ENCODE measurements around the gene RAI1.

Gene RAI1

DNA sequence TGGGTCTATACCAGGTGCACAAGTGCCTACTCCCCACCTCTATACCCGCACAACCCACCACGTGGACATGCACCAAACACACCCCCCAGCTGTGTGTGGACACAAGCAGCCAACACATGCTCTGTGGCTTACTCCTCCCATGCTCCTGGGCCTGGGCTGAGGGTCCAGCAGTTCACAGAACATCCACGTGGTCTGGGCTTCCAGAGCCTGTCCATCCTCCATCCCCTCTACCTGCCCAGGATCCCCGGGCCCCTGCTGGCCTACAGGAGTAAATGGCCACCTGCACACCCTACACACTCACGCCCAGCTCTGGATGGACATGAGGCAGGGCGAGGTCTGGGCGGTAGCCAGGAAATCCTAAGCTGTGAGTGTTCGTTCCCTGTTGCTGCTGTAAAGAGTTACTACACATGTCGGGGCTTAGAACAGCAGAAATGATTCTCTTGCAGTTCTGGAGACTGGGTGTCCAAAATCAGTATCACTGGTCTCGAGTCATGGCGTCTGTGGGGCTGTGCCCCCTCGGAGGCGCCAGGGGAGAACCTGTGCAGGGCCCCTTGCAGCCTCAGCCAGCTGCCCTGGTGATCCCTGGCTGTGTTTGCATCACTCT, 15.0 kb upstream of the RAI1 start:
- TF ChIP-seq, protein P1, sequence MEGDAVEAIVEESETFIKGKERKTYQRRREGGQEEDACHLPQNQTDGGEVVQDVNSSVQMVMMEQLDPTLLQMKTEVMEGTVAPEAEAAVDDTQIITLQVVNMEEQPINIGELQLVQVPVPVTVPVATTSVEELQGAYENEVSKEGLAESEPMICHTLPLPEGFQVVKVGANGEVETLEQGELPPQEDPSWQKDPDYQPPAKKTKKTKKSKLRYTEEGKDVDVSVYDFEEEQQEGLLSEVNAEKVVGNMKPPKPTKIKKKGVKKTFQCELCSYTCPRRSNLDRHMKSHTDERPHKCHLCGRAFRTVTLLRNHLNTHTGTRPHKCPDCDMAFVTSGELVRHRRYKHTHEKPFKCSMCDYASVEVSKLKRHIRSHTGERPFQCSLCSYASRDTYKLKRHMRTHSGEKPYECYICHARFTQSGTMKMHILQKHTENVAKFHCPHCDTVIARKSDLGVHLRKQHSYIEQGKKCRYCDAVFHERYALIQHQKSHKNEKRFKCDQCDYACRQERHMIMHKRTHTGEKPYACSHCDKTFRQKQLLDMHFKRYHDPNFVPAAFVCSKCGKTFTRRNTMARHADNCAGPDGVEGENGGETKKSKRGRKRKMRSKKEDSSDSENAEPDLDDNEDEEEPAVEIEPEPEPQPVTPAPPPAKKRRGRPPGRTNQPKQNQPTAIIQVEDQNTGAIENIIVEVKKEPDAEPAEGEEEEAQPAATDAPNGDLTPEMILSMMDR (IDR thresholded peaks at IDR 0.05; ENCODE audit: low read depth, low read length) = no peak
- no peak overlapping the region for H3K4me3 ChIP-seq (replicated peaks in 1 of 2; ENCODE audit: low read depth in 2 of 2, low read length in 2 of 2)
- DNase-seq (ENCODE audit: low read depth in 2 of 2) = peak; percentile 49 to 76

DNA sequence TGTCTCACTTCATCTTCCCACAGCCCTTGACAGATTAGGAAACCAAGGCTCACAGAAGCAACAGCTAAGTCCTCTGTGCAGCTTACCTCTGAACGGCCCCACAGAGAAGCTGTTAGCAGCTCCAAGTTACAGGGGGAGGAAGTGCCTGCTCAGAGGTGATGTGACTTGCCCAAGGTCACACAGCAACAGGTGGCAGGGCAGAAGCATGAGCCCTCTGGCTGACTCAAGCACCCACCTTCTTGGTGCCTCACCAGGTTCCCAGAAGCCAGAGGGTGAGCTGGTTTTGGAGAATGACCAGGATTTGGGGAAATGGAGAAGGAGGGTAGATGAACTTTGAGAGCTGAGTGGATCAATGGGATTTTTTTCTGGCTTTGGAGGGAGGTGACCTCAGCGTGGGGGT, 14.0 kb upstream of the RAI1 start:
- no peak overlapping the region for H3K4me3 ChIP-seq (replicated peaks in 1 of 2; ENCODE audit: low read depth in 2 of 2, low read length in 2 of 2)
- TF ChIP-seq, protein P1 (IDR thresholded peaks at IDR 0.05; ENCODE audit: low read depth, low read length) = no peak
- DNase-seq (ENCODE audit: low read depth in 2 of 2) = no peak

DNA sequence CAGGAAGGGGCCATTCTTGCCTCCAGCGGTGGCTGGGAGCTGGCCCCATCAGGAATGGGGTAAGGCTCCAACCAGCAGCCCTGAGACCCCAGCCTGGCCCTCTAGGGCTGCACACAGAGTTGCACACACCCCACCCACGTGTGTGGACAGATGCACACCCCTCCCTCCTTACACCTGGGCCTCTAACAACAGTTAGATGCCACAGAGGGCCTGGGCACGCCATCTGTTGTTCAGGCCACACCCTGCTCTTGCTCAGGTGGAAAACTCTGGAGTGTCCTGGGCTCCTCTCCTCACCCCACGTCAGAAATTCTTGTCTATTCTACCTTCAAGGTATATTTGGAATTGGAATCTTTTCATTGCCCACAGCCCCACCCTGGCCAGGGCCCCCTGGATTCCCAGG, 13.3 kb upstream of the RAI1 start:
- DNase-seq (ENCODE audit: low read depth in 2 of 2) = no peak
- no peak overlapping the region for H3K4me3 ChIP-seq (replicated peaks in 1 of 2; ENCODE audit: low read depth in 2 of 2, low read length in 2 of 2)
- TF ChIP-seq, protein P1 (IDR thresholded peaks at IDR 0.05; ENCODE audit: low read depth, low read length) = no peak

DNA sequence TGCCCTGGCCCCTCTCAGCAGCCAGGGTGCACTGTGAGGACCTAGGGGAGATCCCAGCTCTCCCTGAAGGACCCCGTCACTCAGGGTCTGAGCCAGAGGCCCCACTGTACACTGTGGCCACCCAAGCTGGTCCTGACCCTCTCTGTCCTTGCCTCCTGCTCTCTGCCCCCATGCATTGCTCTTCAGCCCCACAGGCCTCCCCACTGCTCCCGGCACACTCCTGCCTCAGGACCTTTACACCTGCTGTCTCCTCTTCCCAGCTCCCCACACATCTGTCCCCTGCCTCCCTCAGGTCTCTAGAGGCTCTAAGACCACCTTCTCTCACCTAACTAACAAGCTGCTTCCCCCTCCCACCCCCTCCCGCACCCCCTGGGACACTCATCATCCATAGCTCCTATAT, 12.9 kb upstream of the RAI1 start:
- no peak overlapping the region for H3K4me3 ChIP-seq (replicated peaks in 1 of 2; ENCODE audit: low read depth in 2 of 2, low read length in 2 of 2)
- no peak for DNase-seq (ENCODE audit: low read depth in 2 of 2)
- TF ChIP-seq, protein P1 (IDR thresholded peaks at IDR 0.05; ENCODE audit: low read depth, low read length) = no peak

DNA sequence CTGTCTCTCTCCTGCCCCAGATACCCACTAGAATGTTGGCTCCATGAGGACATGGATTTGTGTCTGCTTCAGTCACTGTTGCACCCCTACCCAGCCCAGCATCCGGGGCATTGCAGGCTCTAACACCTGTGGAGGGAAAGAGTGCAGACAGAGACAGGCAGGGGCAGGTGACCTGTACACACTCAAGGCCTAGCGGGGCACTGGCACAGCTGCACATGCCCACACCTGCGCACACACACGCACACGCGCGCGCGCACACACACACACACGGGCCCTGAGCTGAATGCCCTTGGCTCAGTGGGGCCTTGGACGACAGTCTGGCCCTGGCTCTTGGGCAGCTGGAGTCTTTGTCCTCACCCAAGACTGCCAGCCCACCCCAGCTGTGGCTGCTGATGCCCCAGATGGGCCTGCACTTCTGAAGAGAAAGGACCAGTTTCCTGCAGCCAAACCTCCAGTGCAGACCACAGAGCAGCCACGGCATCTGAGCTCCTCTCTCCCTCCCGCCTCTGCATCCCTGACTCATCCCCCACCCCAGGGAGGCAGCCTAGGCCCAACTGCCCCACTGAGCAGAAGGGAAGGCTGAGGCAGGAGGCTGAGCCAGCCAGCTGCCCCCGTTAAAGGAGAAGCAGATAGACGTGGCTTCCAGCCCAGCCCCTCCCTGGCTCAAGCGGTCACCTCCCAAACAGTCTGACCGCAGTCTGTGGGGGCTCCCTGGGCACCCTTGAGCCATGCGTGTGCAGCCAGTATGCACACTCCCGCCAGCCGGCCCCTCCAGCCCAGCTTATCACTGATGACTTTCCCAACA, 12.3 kb upstream of the RAI1 start:
- DNase-seq (ENCODE audit: low read depth in 2 of 2) = no peak
- H3K4me3 ChIP-seq (replicated peaks in 1 of 2; ENCODE audit: low read depth in 2 of 2, low read length in 2 of 2) = no peak overlapping the region
- TF ChIP-seq, protein P1 (IDR thresholded peaks at IDR 0.05; ENCODE audit: low read depth, low read length) = no peak

DNA sequence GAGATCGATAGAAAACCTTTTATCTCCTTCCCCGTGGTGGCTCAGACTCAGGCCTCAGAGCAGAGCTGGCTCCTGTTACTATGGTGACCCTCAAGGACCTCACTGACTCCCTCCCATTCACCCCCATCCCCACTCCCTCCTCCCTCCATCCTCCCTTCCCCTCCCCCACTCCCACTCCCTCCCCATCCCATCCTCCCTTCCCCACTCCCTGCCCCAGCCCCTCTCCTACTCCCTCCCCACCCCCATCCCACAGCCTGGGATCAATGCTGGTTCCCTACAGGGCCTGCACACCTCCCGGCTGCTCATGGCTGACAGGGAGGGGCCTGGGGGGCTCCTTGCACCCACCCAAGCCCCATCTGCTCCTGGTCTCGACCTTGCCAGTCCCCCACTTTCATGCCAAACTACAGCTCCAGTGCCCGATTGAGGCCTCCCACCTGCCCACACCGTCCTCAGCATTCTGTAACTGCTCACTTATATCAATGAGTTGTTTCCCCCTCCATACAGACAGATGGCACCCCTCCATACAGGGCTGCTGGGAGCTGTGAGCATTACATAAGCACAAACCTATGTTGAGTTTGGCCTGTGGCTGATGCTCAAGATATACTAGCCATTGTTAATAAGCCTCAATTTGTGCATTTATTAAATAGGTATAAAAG, 11.6 kb upstream of the RAI1 start:
- H3K4me3 ChIP-seq (replicated peaks in 1 of 2; ENCODE audit: low read depth in 2 of 2, low read length in 2 of 2) = no peak overlapping the region
- DNase-seq (ENCODE audit: low read depth in 2 of 2) = no peak
- TF ChIP-seq, protein P1 (IDR thresholded peaks at IDR 0.05; ENCODE audit: low read depth, low read length) = no peak
